GM18867 (cell line): ENCODE results near the gene ST8SIA2.

ENCODE experiments used
- ATAC-seq: cut with Tn5 transposase; IDR thresholded peaks from one replicate; pipeline ENCODE4 v1.9.1; 2021; ENCODE audit warnings: mild to moderate bottlenecking, moderate library complexity; ENCODE audit not compliant: unreplicated experiment

ST8SIA2 gene, protein sequence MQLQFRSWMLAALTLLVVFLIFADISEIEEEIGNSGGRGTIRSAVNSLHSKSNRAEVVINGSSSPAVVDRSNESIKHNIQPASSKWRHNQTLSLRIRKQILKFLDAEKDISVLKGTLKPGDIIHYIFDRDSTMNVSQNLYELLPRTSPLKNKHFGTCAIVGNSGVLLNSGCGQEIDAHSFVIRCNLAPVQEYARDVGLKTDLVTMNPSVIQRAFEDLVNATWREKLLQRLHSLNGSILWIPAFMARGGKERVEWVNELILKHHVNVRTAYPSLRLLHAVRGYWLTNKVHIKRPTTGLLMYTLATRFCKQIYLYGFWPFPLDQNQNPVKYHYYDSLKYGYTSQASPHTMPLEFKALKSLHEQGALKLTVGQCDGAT

DNA sequence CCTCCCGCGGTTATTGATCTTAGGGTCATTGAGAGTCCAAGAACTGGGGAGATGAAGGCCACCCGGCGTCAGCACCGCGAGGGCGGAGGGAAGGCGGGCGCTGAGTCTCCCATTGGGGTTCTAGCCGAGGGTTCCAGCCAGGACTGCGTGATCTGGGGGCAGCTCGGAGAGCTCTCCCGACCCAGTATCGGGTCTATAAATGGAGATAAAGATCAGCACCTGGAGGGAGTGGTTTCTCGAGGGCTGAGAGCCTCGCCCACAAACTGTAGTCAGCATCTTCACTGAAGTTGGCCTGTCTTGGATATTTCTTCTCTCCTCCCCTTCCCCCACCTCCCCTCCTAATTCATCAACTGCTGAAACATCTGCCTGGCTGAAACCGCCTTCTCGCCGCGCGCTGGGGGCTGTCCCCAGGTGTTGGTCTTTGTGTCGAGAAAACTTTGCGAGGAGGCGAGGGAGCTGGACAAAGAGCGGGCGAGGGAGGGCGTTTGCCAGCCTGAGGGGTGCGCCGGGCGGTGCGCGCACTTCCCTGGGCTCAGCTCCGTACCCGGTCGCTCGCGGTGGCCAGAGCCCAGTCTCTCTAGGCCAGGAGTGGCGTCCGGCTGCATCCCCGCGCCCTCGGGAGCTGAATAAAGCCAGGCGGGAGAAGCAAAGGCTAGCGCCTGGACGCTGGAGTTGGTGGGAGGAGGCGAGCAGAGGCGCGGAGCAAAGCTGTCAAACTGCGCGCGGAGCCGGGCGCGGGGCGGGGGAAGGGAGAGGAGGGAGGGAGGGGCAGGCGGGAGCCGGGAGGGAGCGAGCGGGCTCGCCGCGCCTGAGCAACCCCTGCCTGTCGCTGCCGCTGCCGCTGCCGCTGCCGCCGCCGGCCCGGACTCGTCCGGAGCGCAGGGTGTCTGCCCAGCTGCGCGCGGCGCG is at the start of gene ST8SIA2:
ST8SIA2 (plus strand) TSS at position 811 of the 909 bp plus-strand sequence. CDS start 184 bp downstream, outside the sequence.
- ATAC-seq = no peak

DNA sequence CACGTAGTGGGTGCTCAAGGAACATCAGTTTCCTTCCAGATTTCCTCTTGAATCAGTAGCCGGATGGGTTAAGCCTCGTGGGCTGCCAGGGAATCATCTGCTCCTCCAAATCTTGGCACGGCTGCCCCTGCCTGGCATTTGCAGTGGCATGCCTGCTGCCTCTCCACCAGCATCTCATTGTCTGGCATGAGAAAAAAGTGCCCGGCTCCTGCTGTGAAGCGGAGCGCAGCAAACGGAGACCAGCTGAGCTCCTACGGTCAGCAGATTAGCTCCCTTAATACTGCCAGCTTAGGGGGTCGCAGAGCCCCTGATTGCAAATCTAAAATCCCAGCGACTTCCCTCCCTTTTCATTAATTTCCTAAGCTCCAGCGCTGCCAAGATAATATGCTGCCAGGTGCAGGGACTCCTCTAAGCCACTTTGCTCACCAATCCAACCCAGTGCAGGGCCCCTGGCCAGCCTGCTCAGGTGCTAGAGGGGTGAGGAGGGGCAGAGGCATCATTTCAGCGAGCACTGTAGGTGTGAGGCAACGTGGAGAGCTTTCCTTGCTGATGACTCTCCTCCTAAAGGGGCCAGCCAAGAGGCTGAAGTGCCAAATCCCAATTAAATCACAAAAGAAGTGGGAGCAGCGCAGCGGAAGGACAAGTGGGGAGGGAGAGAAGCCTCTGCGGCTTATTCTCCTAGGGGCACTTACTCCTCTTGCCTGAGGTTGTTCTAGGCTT is 49.6 kb upstream of the ST8SIA2 start:
- ATAC-seq = no peak

DNA sequence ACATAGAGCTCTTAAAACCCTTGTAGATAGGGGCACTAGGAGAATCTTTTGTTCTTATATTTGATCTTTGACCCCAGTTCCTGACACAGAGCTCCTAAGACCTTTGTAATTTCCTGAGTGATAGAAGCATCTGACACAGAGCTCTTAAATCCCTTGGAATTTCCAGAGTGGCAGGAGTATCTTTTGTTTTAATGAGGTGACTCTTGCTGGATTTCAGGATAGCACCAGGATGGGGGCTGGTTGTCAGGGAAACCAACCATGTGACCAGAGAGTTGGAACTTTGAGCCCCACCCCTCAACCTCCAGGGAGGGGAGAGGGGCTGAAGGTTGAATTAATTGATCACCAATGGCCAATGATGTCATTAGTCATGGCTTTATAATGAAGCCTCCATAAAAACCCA is 47.6 kb upstream of the ST8SIA2 start:
- no peak for ATAC-seq

DNA sequence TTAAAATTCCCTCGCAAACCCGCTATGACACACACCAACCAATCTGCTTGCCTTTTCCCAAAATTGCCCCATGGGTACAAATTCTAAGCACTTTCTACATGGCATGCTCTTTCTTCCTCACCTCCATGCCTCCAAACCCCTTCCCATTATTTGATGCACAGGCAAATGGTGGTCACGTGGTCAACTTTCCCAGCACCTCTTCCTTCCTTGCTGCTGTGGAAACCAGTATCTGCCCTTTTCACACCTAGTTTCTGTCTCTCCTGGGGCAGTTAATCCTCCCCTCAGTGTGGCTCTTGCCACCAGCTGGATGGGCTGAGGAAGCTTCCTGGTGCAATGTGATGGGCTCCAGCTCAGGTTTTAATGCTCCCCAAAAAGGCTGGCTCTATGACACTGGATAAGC is 38.4 kb upstream of the ST8SIA2 start:
- no peak for ATAC-seq

DNA sequence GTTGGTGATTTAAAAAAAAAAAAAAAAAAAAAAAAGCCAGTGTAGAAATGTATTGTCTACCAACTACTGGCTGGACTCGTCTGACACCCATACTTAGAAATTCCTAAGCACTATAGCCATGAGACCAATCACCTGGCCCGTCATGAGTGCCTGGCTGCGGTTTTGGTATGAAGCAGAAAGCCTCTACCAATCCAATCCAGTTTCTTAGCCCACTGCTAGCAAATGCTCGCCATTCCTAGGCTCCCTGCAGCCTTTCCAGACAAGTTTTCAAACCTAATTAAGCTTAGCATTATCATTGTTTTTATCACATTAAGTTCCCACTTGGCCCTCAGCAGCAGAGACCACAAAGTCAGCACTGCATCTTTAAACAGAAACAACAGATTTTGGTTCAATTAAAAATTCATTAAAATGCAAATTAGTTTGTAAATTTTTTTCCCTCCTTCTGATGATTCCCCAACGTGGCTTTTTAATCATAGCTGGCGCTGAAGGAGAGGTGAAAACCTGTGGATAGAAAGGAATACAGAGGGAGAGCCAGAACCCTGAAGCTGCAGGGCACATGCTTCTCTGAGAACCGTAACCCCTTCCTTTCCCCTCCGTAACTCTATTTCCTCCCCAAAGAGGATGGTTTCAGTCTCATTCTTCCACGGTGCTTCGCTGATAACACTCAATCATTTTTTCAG is 32.2 kb upstream of the ST8SIA2 start:
- ATAC-seq = no peak

DNA sequence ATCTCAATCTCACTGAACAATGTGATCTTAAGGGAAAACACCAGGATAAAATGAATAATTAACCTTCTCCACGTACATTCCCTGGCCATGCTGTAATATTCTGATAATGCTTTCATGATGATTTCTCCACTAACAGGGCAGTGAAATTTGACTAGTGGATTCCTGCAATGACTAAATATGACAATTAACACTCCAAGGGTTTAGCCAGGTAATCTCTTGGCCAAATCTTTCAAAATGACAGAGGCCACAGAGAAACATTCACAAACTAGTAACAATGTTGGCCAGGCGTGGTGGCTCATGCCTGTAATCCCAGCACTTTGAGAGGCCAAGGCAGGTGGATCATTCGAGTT is 31.7 kb upstream of the ST8SIA2 start:
- no peak for ATAC-seq

DNA sequence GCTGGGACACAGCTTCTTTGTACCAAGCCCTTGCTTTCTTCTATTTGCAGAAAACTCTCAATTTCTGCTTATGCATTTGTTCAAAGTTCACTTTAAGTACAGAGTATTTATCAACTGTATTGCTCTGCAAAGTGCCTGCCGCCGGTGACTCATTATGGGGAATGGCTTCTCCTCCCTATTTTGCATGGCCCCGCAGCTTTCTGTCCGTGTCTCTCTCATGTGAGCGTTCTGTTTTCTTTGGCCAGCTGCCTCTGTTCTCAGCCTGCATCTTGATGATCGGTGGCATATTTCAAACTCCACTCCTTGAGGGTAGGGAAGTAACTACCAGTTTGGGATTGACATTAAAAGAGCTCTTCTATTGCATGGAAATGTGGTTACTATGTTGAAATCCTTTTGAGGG is 28.6 kb upstream of the ST8SIA2 start:
- no peak for ATAC-seq

DNA sequence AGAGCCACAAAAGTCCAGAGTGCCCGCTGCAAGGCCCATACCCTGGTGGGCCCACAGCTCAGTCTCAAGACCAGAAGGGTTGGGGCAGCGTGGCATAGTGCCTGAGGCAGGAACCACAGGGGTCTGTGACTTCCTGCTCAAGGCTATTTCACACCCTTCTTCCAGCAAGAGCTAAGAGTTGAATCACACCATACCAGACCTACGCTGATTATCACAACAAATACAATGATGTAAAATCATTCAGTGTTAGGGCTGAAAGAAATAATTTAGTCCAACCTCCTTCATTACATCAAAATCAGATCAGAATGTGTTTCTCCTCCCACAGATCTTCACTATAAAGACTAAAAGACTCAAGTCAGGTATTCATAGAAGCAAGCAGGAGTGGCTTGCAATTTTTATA is 27.8 kb upstream of the ST8SIA2 start:
- no peak for ATAC-seq

DNA sequence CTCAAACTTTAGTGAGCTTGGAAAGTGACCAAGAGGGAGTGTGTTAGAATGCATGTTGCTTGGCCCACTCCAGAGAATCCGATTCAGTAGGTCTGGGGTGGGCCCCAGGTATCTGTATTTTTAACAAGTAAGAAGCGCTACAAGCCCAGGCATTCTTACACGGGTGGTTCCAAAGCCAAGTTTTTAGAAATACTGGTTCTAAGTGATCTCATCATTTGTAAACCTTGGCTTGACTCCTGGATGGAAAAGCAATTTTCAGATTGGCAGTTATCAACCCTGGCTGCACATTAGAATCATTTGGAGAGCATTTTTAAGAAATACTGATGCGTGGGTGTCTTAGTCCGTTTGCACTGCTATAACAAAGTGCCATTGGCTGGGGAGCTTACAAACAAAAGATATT is 27.3 kb upstream of the ST8SIA2 start:
- no peak for ATAC-seq

DNA sequence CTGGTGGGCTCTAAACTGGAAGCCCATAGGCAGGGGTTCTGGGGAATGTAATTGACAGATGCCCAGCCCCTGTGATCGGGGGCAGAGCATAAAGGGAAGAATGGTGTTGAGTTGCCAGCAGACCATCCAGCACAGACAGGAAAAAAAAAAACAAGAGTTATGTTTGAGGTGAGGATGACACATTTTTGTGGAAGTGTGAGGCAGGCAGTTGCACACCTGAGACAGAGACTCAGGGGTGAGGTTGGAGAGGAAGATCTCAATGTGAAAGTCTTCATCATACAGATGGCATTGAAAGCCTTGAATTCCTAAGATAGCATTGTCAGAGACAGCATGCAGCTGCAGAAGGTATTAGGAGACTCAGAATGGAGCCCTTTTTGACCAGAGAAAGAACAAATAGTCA is 18.6 kb upstream of the ST8SIA2 start:
- ATAC-seq = no peak

DNA sequence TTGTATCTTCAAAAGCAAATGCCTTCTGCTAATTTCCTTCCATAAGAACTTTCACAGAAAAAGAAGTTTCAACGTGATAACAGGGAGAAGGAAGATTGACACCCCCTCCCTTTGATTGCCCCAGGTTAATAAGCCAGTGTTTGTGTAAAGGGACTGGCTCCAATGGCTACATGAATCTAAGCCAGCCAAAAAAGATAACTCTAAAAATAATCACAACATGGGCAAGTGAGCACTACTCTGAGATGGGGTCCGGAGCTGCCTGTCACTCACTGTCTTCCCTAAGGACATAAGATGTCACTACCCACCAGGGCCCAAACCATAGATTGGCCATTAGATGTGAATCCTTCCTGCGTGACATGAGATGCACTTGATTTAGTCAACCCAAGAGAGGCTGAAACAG is 17.6 kb upstream of the ST8SIA2 start:
- ATAC-seq = no peak

DNA sequence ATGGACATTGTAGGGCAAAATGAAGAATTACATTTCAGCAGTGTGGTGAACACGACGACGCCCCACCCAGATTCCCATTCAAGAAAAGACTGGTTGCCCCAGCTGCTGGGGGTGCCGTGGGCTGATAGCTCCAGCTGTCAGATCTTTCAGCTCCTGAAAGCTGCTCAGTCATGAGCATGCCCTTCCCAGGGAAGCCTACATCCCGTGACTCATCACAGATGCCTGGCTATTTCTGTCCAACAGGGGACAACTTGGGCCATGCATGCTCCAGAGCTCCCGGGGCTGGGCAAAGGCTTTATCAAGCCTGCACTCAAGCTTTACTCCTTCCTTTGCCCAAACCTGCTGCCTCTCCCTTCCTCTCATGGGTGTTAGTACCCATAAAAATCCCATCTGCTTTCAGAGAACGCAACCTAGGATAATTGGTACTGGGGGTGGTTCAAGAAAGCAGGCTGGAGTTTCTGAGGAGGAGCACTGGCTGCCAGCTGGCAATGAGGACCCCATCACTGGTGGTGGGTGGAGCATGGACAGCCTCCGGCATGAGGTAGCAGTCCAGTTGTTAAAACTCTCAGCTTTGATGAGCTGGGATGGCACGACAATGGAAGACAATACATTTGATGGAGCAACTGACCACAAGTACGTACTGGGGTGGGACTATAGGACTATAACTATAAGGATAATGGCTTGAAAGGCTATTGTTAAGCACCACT is 16.4 kb upstream of the ST8SIA2 start:
- ATAC-seq = no peak

DNA sequence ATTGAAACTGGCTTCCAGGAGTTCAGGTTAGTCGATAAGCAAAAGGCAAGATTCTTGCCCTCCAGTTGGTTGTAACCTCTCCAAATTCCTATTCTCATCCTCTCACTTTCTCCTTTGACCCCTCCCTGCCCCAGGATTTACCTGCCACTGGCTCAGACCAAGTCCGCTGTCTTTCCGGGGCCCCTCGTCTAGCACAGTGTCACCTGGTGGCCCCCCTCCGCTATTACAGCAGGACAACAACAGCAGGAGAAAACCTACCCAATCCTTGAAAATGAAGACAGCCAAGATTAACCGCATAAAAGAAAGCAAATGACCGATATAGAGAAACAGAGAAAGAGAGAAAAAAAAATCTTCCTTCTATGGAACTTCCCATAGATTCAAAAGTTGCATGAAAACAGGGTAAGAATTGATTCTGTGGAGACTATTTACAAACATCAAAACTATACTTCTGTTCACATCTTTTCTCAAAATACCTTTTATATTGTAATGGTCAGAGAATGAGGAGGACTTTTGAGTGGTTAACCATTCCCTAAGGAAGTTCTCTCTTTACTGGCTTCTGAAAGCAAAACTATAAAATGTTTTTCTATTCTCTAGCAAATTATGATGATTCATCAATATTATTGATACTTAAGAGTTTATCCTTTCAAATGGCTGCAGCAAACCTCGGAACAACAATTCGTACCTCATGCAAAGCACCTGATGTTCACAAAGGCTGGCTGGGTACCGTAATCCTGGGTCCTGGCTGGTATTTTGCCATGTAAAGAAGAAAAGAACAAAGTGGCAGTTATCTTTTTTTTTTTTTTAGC is 10.0 kb upstream of the ST8SIA2 start:
- ATAC-seq = peak; percentile 52

DNA sequence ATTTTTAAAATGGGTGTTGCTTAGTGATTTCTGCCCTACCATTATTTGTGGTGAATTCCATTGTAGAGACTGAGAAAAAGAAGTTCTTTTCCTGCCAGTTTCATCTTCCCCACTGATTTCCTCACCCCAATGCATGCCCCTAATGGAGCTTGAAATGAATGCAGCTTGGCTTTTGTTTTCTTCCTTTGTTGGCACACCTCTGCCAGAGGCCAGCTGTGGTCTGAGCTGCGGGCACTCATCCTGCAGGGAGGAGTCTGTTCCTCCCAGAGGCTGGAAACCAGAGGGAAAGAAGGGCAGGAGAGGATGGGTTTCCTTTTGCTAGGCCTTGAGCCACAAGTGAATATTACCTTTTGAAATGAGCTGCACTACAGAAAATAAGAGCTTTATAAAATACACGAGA is 9.3 kb upstream of the ST8SIA2 start:
- no peak for ATAC-seq

DNA sequence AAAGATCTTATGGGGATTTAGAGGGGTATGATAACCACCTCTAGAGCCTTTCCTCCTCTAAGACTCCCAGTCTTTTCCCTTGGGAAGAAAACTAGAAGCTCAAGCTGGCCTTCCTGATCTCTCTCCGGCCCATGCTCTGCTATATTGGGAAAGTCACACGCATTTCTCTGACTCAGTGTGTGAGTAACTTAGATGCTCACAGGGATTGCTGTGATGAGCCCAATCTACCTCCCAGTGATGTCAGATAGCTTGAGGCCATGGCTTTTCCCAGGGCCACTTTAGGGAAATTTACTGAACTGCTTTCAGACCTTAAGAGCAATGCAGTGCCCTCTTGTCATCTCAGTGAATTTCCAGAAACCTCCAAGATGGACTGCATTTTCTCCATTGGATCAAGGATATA is 8.6 kb upstream of the ST8SIA2 start:
- ATAC-seq = no peak

DNA sequence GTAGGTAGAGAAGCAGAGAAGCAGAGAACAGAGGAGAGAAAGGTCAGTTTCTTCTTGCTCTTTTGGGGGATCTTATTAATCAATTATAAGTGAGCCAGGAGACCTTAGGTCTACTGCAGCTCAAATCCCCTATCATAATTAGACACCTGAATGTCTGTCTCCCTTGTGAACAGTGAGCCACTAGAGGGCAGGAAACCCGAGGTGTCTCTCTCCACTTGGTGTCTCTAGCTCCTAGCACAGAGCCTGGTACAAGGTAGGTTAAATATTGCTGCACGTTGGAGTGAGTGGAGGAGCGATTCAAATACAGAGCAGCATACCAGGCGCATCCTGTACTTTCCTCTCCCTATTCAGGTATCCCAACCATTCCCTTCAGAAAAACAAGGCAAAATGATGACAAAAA is 2.0 kb upstream of the ST8SIA2 start:
- ATAC-seq = no peak

DNA sequence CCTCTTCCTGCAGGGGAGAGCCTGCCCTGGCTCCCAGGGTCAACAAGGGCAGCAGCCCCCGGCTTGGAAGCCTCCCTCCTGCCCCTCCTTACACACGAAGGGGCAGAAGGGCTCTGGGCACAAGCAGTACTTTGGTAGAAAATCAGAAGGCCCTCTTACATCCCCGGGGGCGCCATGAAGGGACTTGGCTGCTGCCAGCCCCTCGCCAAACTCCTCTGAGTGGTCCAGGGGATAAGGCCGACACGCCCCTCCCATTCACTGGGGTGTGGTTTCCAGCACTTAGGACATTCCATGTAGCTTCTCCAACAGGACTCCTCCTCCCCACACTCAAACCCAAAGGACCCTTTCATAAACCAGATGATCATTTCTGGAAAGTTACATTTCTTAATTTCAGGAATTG is 1.2 kb upstream of the ST8SIA2 start:
- ATAC-seq = no peak

DNA sequence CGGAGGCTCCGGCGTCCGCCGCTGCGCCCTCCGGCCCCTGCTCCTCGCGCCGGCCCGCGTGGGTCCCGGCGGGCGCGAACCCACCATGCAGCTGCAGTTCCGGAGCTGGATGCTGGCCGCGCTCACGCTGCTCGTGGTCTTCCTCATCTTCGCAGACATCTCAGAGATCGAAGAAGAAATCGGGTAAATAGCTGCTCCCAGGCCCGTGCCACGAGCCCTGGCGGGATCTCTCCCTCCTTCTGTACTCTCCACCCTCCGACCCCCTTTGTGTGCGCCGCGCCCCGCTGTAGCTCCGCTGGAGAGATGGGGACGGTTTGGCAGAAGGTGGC is 263 bp downstream of the ST8SIA2 start:
- ATAC-seq = no peak

DNA sequence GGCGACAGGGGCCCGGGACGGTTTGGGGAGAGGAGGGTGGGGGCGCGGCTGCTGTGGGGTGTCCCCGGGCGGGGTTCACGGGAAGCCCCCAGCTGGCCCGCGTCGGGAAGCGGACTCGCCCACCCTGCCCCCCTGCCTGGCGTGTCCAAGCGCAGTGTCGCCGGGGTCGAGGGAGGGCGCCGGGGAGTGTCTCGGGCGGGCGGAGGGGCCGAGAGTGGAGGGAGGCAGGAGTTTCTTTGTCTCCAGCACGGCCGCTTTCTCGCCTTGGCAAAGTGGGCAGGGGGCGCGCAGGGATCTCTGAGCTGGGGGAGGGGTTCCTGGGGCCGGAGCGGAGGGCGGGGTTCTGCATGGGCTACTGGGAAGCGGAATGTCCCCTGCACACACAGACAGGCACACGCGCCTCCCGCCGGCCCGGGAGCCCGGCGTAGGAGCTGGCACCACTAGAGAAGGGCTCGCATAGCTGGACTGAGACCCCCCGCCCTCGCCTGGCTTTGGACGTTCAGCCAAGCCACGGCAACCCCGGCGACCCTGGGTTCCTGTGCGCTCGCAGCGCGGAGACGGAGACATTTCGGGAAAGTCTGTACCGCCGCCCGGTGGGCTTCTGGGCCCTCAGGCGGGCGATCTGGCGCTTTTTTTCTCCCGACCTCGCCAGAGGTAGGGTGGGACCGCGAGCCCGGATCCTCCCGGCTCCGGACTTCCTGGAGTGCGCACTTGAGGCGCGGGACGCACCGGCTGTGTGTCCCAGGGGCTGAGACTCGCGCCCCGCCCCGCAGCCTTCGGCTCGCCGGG is 822 bp downstream of the ST8SIA2 start:
- no peak for ATAC-seq
